Stomach smooth muscle (tissue), 2 donors: Measurements from ENCODE around the gene ECE2.

Experiments
- H3K27ac ChIP-seq: one replicate; pipeline ENCODE4 v1.7.0; 2013; ENCODE audit warnings: mild to moderate bottlenecking, low read length, inconsistent platforms
- H3K27me3 ChIP-seq, 2 donors: one replicate each; pipeline ENCODE4 v1.7.0; 2013; ENCODE audit warnings: low read length in 2 of 2; ENCODE audit not compliant: insufficient read depth in 2 of 2, control insufficient read depth in 1 of 2
- H3K36me3 ChIP-seq, 2 donors: one replicate each; pipeline ENCODE4 v1.7.0; 2013; ENCODE audit warnings: low read length in 2 of 2; ENCODE audit not compliant: control insufficient read depth in 2 of 2, insufficient read depth in 2 of 2
- H3K4me1 ChIP-seq: one replicate; pipeline ENCODE4 v1.7.0; 2013; ENCODE audit warnings: low read length; ENCODE audit not compliant: control insufficient read depth, insufficient read depth
- H3K4me3 ChIP-seq, 2 donors: one replicate each; pipeline ENCODE4 v1.7.0; 2013; ENCODE audit warnings: low read length in 2 of 2
- H3K9ac ChIP-seq, 2 donors: one replicate each; pipeline ENCODE4 v1.7.0; 2013; ENCODE audit warnings: low read length in 2 of 2, mild to moderate bottlenecking in 1 of 2
- H3K9me3 ChIP-seq, 2 donors: one replicate each; pipeline ENCODE4 v1.7.0; 2013; ENCODE audit warnings: low read length in 2 of 2; ENCODE audit not compliant: control insufficient read depth in 2 of 2
- donor health status: healthy.
- donor health status: Pancreatic carcinoma.

ECE2 gene

DNA sequence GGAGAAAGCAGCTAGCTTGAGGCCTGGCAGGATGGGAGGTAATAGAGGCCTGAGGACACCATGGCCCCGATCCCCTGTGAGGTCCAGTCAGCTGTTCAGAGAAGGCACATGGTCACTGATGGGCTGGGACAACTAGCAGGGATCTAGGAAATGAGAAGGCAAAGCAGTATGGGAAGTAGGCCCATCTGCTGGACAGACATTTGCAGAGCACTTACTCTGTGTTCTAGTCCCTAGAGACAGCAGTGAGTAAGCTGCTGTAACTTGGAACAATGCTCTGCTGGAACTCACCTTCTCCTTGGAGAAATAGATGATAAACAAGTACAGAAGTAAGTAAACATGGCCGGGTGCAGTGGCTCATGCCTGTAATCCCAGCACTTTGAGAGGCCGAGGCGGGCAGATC, 7.1 kb downstream of the ECE2 start:
- H3K27ac ChIP-seq = no peak overlapping the region

DNA sequence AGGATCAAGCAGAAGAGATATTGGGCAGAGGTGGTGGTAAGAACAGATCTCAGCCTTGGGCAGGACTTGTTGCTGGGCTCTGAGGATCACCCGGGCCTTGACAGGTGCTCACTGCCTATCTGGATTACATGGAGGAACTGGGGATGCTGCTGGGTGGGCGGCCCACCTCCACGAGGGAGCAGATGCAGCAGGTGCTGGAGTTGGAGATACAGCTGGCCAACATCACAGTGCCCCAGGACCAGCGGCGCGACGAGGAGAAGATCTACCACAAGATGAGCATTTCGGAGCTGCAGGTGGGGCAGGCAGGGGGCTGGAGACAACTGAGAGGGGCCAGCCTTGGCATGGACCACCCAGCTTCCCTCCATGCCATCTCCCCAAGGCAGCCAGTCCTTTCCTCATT, 7.9 kb downstream of the ECE2 start:
- Histone ChIP-seq H3K27ac (no peak overlapping the region), H3K9ac (no peak overlapping the region), H3K36me3 (no peaks in the 10 kb centered on the region), H3K27me3 (peaks cover 0 to 4% of the 10 kb centered on the region in 2 donors), H3K4me3 (no peak overlapping the region), H3K4me1 (no peaks in the 10 kb centered on the region), H3K9me3 (no peaks in the 10 kb centered on the region)

More for the DNA sequence above, 7.1 kb downstream of the ECE2 start:
- no peaks in the 10 kb centered on the region for H3K9me3 ChIP-seq
- no peak overlapping the region for H3K4me3 ChIP-seq
- peaks cover 0 to 4% of the 10 kb centered on the region in 2 donors for H3K27me3 ChIP-seq
- no peaks in the 10 kb centered on the region for H3K36me3 ChIP-seq
- no peaks in the 10 kb centered on the region for H3K4me1 ChIP-seq
- no peak overlapping the region for H3K9ac ChIP-seq

DNA sequence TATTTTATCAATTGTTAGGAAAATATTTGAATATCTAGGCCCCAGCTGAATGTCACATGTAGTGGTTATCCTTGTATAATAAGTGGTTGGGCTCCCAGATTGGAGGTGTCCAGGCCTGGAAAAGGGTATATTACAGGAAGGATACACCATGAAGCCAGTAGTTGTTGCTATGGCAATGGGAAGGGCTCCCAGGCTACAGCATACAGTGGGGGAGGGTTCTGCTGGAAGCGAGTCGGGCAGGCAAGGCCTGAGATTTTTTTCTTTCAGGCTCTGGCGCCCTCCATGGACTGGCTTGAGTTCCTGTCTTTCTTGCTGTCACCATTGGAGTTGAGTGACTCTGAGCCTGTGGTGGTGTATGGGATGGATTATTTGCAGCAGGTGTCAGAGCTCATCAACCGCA, 8.9 kb downstream of the ECE2 start:
- Histone ChIP-seq H3K36me3 (no peaks in the 10 kb centered on the region), H3K27ac (no peak overlapping the region), H3K4me1 (no peaks in the 10 kb centered on the region), H3K4me3 (no peak overlapping the region), H3K9me3 (no peaks in the 10 kb centered on the region), H3K9ac (no peak overlapping the region), H3K27me3 (peaks cover 0 to 4% of the 10 kb centered on the region in 2 donors)

DNA sequence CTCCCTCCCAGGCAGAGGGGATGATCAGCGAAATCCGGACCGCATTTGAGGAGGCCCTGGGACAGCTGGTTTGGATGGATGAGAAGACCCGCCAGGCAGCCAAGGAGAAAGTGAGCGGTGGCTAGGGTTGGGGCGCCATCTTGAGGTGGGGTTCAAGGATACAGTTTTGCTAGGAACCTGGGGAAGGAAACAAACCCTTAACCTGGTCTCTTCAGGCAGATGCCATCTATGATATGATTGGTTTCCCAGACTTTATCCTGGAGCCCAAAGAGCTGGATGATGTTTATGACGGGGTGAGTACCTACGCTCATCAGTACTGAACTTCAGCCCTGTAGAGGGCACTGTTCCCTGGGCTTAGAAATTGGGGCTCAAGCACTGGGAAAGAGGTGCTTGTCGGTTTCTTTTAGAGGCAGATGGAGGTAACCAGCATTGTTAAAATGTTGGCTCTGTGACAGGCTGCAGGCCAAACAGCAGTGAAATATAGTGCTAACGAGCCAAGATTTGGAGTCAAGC, 13.7 kb downstream of the ECE2 start:
- H3K9me3 ChIP-seq = no peaks in the 10 kb centered on the region
- H3K36me3 ChIP-seq = no peaks in the 10 kb centered on the region
- no peak overlapping the region for H3K4me3 ChIP-seq
- peaks cover 0 to 9% of the 10 kb centered on the region in 2 donors for H3K27me3 ChIP-seq
- H3K9ac ChIP-seq = no peak overlapping the region
- no peak overlapping the region for H3K27ac ChIP-seq
- H3K4me1 ChIP-seq = no peaks in the 10 kb centered on the region

DNA sequence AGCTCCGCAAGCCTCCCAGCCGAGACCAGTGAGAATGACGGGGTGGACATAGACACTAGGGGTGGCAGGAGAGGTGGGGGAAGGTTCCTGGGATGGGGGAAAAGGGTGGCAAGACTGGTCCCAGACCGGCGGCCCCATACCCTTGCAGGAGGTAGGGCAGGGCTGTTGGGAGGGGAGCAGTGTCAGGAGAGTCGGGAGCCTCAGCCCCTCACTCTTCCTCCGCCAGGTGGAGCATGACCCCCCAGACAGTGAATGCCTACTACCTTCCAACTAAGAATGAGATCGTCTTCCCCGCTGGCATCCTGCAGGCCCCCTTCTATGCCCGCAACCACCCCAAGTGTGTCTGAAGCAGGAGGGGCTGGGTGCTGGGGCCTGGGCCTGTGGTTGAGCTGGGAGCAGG, 14.5 kb downstream of the ECE2 start:
- Histone ChIP-seq H3K9me3 (no peaks in the 10 kb centered on the region), H3K4me3 (no peak overlapping the region), H3K9ac (no peak overlapping the region), H3K27me3 (peaks cover 0 to 7% of the 10 kb centered on the region in 2 donors), H3K4me1 (no peaks in the 10 kb centered on the region), H3K27ac (no peak overlapping the region), H3K36me3 (no peaks in the 10 kb centered on the region)

DNA sequence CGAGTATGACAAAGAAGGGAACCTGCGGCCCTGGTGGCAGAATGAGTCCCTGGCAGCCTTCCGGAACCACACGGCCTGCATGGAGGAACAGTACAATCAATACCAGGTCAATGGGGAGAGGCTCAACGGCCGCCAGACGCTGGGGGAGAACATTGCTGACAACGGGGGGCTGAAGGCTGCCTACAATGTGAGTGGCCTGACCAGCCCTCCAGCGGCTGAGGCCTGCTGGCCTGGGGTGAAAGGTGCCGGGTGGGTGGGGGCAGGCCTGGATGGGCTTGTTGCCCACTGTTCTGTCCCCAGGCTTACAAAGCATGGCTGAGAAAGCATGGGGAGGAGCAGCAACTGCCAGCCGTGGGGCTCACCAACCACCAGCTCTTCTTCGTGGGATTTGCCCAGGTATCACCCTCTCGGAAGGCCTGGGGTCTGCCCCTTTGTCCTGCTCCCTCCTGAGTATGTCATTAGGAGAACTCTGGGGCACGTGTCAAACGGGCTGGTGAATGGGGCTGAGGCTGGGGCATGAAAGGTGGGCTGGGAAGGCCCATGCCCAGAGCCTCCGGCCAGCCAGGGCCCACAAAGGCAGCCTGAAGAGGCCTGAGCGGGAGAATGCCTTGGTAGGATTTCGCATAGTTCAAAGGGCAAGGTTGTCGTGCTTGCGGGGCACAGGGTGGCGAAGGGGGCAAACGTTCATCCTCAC, 15.4 kb downstream of the ECE2 start:
- Histone ChIP-seq H3K27me3 (peaks cover 0 to 7% of the 10 kb centered on the region in 2 donors), H3K9ac (no peak overlapping the region), H3K4me3 (no peak overlapping the region), H3K36me3 (no peaks in the 10 kb centered on the region), H3K27ac (no peak overlapping the region), H3K9me3 (no peaks in the 10 kb centered on the region), H3K4me1 (no peaks in the 10 kb centered on the region)

DNA sequence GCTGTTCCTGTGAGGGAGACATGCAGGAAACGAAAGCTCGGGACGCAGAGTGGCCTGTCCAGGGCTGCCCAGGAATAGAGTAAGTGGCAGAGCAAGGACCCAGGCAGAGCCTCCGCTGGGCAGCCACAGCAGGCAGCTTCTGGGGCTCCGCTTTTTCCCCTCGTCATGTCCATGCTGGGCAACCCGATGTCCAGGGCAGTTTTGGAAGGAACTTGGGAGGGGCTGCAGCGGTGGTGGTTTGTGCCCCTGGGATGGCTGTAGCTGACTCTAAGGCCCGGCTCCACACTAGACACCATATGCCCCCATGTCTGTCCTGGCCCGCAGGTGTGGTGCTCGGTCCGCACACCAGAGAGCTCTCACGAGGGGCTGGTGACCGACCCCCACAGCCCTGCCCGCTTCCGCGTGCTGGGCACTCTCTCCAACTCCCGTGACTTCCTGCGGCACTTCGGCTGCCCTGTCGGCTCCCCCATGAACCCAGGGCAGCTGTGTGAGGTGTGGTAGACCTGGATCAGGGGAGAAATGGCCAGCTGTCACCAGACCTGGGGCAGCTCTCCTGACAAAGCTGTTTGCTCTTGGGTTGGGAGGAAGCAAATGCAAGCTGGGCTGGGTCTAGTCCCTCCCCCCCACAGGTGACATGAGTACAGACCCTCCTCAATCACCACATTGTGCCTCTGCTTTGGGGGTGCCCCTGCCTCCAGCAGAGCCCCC, 16.1 kb downstream of the ECE2 start:
- Histone ChIP-seq H3K9ac (no peak overlapping the region), H3K9me3 (no peaks in the 10 kb centered on the region), H3K27ac (no peak overlapping the region), H3K36me3 (no peaks in the 10 kb centered on the region), H3K4me1 (no peaks in the 10 kb centered on the region), H3K27me3 (peaks cover 0 to 7% of the 10 kb centered on the region in 2 donors), H3K4me3 (no peak overlapping the region)

DNA sequence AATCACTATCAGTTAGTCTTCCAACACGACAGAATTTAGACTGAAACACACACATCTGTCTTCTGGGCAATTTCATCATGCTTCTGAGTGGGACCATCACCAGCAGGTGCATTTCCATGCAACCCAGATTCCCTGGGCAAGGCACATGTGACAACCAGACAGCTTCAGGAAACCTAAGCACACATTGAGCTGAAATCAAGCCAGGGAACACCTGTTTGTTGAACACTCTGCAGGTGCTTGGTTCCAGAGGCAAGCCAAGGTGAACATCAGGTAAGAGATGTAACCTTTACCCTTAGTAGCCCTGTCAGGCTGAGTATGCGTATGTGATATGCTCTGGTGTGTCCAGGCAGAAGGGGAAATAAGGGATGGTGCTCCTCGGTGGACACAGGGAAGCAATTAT, 19.9 kb downstream of the ECE2 start:
- Histone ChIP-seq H3K4me3 (no peak overlapping the region), H3K4me1 (peaks cover 13% of the 10 kb centered on the region), H3K36me3 (peaks cover 3 to 4% of the 10 kb centered on the region in 2 donors), H3K27ac (no peak overlapping the region), H3K9ac (no peak overlapping the region), H3K9me3 (no peaks in the 10 kb centered on the region), H3K27me3 (peaks cover 0 to 2% of the 10 kb centered on the region in 2 donors)

DNA sequence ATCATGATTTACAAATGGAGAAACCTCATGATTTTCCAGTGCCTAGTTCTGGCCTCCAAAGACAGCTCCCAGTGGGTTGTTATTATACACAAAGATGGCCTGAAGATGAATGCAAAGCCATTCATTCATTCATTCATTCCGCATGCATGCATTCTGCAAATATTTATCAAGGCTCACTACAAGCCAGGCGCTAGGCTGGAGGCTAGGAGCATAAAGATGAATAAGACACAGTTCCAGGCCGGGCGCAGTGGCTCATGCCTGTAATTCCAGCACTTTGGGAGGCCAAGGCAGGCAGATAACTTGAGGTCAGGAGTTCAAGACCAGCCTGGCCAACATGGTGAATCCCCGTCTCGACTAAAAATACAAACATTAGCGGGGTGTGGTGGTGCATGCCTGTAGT, 20.8 kb downstream of the ECE2 start:
- Histone ChIP-seq H3K27ac (no peak overlapping the region), H3K9me3 (no peaks in the 10 kb centered on the region), H3K4me3 (no peak overlapping the region), H3K36me3 (peaks cover 8 to 9% of the 10 kb centered on the region in 2 donors), H3K4me1 (peaks cover 14% of the 10 kb centered on the region), H3K27me3 (no peaks in the 10 kb centered on the region), H3K9ac (no peak overlapping the region)

DNA sequence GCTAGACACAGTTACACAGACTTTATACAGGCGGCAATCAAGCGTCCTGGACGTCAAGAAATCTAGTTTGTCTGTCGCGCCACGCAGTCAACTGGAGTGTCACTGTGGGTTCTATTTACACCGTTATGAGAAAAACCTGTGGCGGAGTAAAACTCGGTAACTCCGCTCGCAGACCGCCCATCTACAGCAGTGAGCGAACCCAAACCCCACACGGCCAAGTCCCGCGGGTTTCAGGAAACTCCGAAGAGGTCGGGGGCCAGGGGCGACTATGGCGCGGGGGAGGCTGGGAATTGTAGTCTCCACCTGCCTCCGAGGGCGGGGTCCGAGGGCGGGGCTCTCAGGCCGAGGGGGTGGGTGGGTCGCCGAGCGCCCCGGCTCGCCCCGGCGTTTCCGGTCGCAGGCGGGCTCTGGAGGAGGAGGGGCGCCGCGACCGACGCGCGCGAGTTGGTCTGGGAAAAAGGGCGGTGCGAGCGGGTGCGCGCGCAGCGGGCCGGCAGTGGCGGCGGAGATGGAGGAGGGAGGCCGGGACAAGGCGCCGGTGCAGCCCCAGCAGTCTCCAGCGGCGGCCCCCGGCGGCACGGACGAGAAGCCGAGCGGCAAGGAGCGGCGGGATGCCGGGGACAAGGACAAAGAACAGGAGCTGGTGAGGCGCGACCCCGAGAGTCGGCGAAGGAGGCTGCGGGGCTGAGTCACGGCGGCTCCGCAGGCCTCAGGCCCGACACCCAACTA, 23.1 kb downstream of the ECE2 start, which contains the start of gene PSMD2:
Gene PSMD2 (plus strand): TSS at position 483 of the 729 bp plus-strand sequence. CDS start 26 bp downstream, at position 509.
- Histone ChIP-seq H3K27ac (peak within 1 kb of the TSS; percentile 82), H3K27me3 (no peaks in the 10 kb centered on the region), H3K36me3 (peaks cover 31 to 32% of the 10 kb centered on the region in 2 donors), H3K4me1 (peaks cover 14% of the 10 kb centered on the region), H3K9ac (peak within 1 kb of the TSS; percentile 94 to 98), H3K9me3 (no peaks in the 10 kb centered on the region), H3K4me3 (peak within 1 kb of the TSS; percentile 93 to 100)
